ENCODE measurements around the gene RRP15. TPM values are rescaled to one million over a fixed set of nuclear protein-coding genes. Genes with fewer than 3 reads are reported as not detected.
A peak's percentile ranks its signal among the peaks of the same experiment; 100 is the strongest.

The RRP15 gene, protein sequence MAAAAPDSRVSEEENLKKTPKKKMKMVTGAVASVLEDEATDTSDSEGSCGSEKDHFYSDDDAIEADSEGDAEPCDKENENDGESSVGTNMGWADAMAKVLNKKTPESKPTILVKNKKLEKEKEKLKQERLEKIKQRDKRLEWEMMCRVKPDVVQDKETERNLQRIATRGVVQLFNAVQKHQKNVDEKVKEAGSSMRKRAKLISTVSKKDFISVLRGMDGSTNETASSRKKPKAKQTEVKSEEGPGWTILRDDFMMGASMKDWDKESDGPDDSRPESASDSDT
- total RNA-seq = 10 to 100 TPM in 1 of 4 donors, 1 to 10 TPM in 3; 4.8 to 11.6 (median 6.7) TPM

GRCh38 chr1:218284917-218285635 is at the start of gene RRP15:
TSS of gene RRP15 (plus strand) at chr1:218285293. CDS start at chr1:218285317, 24 bp downstream.
- under 1% methylated on average over 27 of the region's 45 CpGs for WGBS
- H3K9me3 ChIP-seq = no peaks in the 10 kb centered on the region
- TF ChIP-seq POLR2AphosphoS5 (IDR thresholded peaks at IDR 0.05) = peak in 2 of 3 donors; percentile 9 to 90
- no peak for TF ChIP-seq EP300 (IDR thresholded peaks at IDR 0.05)
- peak in 1 of 2 donors; percentile 21 for TF ChIP-seq POLR2A (IDR thresholded peaks at IDR 0.05)
- no peak for TF ChIP-seq CTCF (IDR thresholded peaks at IDR 0.05)
- no peaks in the 10 kb centered on the region for H3K27me3 ChIP-seq
- no peaks in the 10 kb centered on the region for H3K36me3 ChIP-seq
- H3K4me3 ChIP-seq = peak within 1 kb of the TSS; percentile 85
- H3K27ac ChIP-seq = peak within 1 kb of the TSS; percentile 84
- peaks cover 17% of the 10 kb centered on the region for H3K4me1 ChIP-seq
- DNase-seq (ENCODE audit: low spot score in 2 of 2) = peak; percentile 93 to 96

GRCh38 chr1:218242171-218242570 is 42.9 kb upstream of the RRP15 start:
- Histone ChIP-seq H3K36me3 (no peaks in the 10 kb centered on the region), H3K4me3 (no peak overlapping the region), H3K27me3 (no peaks in the 10 kb centered on the region), H3K4me1 (no peaks in the 10 kb centered on the region), H3K27ac (no peak overlapping the region), H3K9me3 (no peaks in the 10 kb centered on the region)
- WGBS = 70% methylated on average over 3 of the region's 3 CpGs
- no peak for DNase-seq (ENCODE audit: low spot score in 2 of 2)
- TF ChIP-seq EP300 (IDR thresholded peaks at IDR 0.05) (no peak), CTCF (IDR thresholded peaks at IDR 0.05) (no peak), POLR2AphosphoS5 (IDR thresholded peaks at IDR 0.05) (no peak), POLR2A (IDR thresholded peaks at IDR 0.05) (no peak)

DNA sequence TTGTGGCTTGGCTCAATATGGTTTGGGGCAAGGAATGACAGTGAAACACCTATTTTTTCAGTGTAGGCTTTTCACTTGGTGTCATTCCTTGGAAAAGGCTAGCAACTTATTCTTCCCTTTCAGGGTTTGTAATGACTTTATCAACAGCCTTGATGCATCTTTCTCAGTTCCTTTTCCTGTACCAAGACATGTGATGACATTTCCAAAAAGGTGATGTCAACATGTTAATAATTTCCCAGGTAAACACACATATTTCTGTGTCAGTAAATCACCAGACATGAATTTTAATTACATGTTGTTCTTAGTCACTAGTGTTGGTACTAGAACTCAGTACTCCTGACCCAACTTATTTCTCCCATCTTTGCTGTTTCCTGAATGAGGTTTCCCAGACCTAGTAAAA is 37.8 kb upstream of the RRP15 start:
- H3K27me3 ChIP-seq = peaks cover 8% of the 10 kb centered on the region

DNA sequence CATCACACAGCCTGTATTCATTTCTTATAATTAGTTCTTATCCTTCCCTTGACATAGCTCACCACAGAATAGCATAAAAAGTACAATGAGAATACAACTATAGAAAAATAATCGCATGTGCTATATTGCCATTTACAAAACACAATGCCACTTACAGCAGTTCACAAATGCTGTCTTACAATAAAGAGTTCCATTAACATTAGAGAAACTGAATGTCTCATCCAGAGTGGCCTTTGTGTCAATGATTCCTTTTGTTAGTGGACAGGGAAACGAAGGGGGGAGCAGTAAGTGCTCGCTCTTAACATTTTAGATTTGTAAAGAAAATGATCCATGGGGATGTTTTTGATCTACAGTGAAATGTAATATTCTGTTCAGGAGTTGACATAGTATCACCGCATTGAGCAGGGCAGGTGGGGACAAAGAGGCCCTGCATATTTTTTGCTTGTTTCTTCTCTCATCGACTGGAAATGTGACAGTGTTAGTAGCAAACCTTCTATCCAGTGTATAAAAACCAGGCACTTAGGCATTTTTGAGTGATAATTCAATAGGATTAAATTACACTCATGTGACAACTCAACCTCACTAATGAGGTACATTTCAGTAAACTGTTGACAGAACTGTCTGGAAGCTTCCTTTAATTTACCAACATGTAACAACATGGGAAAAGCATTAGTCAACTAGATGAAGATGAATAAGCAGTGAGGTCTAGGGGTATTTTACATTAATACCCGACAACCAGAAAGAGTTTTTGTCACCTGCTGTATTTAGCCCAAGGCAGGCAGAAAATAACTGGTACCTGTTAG is 35.6 kb upstream of the RRP15 start:
- 65% methylated on average over 6 of the region's 6 CpGs for WGBS
- H3K4me3 ChIP-seq = no peak overlapping the region
- H3K27me3 ChIP-seq = peaks cover 8% of the 10 kb centered on the region
- no peak for DNase-seq (ENCODE audit: low spot score in 2 of 2)
- no peak overlapping the region for H3K27ac ChIP-seq
- TF ChIP-seq CTCF (IDR thresholded peaks at IDR 0.05) (no peak), EP300 (IDR thresholded peaks at IDR 0.05) (no peak), POLR2AphosphoS5 (IDR thresholded peaks at IDR 0.05) (no peak), POLR2A (IDR thresholded peaks at IDR 0.05) (no peak)
- H3K4me1 ChIP-seq = no peaks in the 10 kb centered on the region
- H3K9me3 ChIP-seq = no peaks in the 10 kb centered on the region
- no peaks in the 10 kb centered on the region for H3K36me3 ChIP-seq

More for the DNA sequence above, 37.8 kb upstream of the RRP15 start:
- H3K4me1 ChIP-seq = no peaks in the 10 kb centered on the region
- TF ChIP-seq POLR2A (IDR thresholded peaks at IDR 0.05) (no peak), EP300 (IDR thresholded peaks at IDR 0.05) (no peak), POLR2AphosphoS5 (IDR thresholded peaks at IDR 0.05) (no peak), CTCF (IDR thresholded peaks at IDR 0.05) (no peak)
- no peak for DNase-seq (ENCODE audit: low spot score in 2 of 2)
- no peak overlapping the region for H3K4me3 ChIP-seq
- H3K27ac ChIP-seq = no peak overlapping the region
- H3K36me3 ChIP-seq = no peaks in the 10 kb centered on the region
- no peaks in the 10 kb centered on the region for H3K9me3 ChIP-seq
